T-helper 2 cell treated with Interferon-gamma antibody and Interleukin-4, amounts not matched to agents 5 μg/mL and 100 μg/mL, for 36 hours (primary cell): ENCODE results near the gene MTX3.

Experiments
- DNase-seq: peaks from one replicate; pipeline ENCODE4 v3.0.0; 2021; ENCODE audit warnings: low spot score
- H3K27ac Mint-ChIP-seq: one replicate; pipeline ENCODE4 v1.8.0; 2021; ENCODE audit warnings: mild to moderate bottlenecking, mixed read lengths
- H3K27me3 Mint-ChIP-seq: one replicate; pipeline ENCODE4 v1.8.0; 2021; ENCODE audit warnings: low read depth, mixed read lengths
- H3K36me3 Mint-ChIP-seq: one replicate; pipeline ENCODE4 v1.8.0; 2021; ENCODE audit warnings: low read depth, mixed read lengths
- H3K4me1 Mint-ChIP-seq: one replicate; pipeline ENCODE4 v1.8.0; 2021; ENCODE audit warnings: low read depth, mixed read lengths
- H3K4me3 Mint-ChIP-seq: one replicate; pipeline ENCODE4 v1.8.0; 2022; ENCODE audit warnings: mild to moderate bottlenecking, moderate library complexity, mixed read lengths
- H3K9me3 Mint-ChIP-seq: one replicate; pipeline ENCODE4 v1.8.0; 2021; ENCODE audit warnings: mixed read lengths

Gene MTX3

DNA sequence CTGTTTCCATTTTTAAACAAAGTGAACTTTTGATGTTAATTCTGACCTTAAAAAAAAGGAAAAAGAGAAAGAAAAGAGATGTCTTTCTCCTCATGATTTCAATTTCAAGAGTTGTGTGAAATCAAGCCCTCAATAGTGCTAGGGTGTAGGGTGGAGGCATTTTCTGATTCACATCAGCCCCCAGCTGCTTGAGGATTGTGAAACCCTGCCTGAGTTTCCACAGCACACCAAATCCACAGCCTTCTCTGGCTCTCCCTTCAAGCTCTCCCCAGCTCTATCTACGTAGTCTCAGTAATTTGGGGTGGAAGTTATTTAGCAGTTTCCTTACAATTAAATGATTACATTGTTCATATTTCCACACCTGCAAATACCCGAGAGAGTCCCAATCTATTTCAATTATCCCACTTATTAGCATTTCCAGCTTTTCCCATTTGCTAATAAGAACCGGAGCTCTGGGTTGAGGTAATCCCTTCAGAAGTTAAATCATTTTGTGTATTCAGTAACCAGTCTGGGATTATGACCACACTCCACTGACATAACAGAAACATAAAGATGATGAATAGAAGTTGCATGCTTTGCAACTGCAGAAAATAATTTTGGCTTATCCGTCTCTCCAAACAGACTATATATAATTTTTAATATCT, 54.9 kb downstream of the MTX3 start:
- no peak overlapping the region for H3K4me3 Mint-ChIP-seq
- H3K9me3 Mint-ChIP-seq = no peaks in the 10 kb centered on the region
- DNase-seq = no peak
- no peaks in the 10 kb centered on the region for H3K27me3 Mint-ChIP-seq
- no peaks in the 10 kb centered on the region for H3K36me3 Mint-ChIP-seq
- no peak overlapping the region for H3K27ac Mint-ChIP-seq
- H3K4me1 Mint-ChIP-seq = peaks cover 8% of the 10 kb centered on the region

DNA sequence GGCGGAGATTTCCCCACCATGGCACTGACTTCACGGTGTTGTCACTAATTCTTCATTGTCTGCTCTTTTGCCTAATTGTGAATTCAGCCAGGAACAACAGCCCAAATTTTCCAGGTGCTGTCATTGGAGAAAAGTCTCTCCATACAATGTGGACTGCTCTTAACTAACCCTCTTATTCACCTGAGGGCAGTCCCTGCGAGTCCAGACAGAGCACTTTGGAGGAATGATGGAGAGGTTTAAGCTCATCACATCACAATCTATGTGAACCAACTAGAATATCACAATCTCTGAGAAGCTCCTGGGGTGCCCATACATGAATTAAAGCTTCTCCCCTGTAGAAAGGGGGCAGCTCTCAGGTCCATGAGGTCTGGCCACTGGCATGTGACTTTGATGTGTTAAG, 56.4 kb downstream of the MTX3 start:
- no peaks in the 10 kb centered on the region for H3K36me3 Mint-ChIP-seq
- no peak overlapping the region for H3K27ac Mint-ChIP-seq
- no peaks in the 10 kb centered on the region for H3K27me3 Mint-ChIP-seq
- no peaks in the 10 kb centered on the region for H3K9me3 Mint-ChIP-seq
- H3K4me3 Mint-ChIP-seq = no peak overlapping the region
- no peak for DNase-seq
- H3K4me1 Mint-ChIP-seq = peaks cover 8% of the 10 kb centered on the region

DNA sequence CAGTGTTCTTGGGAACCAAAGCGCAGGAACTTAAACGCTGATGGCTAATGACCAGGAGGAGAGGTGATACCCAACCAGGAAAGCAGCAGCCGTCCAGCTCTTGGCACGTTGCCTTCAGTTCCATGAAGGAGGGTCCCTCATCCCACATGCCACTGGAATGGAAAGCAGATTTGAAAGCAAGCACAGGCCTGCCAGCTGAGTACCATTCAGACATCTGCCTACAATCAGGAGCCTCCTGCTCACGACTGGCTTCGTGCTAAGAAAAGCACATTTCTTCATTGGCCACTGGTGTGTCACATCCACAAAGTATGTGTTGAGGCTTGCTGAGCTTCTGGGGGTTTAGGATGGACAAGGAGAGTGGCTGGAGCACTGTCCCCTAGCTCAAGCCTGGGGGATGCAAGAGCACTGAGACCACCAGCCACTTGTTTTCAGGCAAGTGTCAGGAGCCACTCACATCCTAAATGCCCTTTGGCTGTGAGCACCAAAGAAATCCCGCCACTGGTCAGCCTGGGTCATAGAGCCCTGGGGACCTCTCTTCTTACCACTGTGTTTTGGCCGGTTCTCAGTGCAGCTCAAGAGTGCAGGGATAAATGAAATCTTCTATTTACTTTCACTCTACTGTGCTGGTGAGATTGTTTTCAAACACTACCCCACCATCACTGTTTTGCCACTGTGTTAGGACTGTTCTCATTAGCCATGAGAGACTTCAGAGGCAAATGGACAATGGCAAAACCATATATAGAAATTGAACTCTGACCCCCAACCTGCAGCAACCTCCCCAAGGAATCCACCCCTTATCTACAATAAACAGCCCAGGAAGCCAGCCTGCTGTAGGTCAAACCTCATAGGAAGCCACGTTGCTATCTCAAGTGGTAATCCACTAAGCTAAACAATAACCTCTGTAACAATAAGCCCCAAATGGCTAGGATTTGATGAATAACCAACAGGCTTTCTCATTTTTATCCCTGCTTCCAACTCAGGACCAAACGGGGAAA, 58.3 kb downstream of the MTX3 start:
- DNase-seq = no peak
- Mint-ChIP-seq H3K9me3 (no peaks in the 10 kb centered on the region), H3K27me3 (no peaks in the 10 kb centered on the region), H3K36me3 (no peaks in the 10 kb centered on the region), H3K27ac (no peak overlapping the region), H3K4me1 (no peaks in the 10 kb centered on the region), H3K4me3 (no peak overlapping the region)

- H3K36me3 Mint-ChIP-seq = no peaks in the 10 kb centered on the region
- H3K4me1 Mint-ChIP-seq = no peaks in the 10 kb centered on the region
- no peak overlapping the region for H3K4me3 Mint-ChIP-seq
- H3K27me3 Mint-ChIP-seq = peaks cover under 1% of the 10 kb centered on the region
- H3K27ac Mint-ChIP-seq = no peak overlapping the region
- DNase-seq = no peak
- H3K9me3 Mint-ChIP-seq = no peaks in the 10 kb centered on the region
Measured at GRCh38 chr5:79931866-79932265, 59.2 kb downstream of the MTX3 start.

GRCh38 chr5:79931409-79931808, 59.7 kb downstream of the MTX3 start:
- Mint-ChIP-seq H3K9me3 (no peaks in the 10 kb centered on the region), H3K27me3 (peaks cover 2% of the 10 kb centered on the region), H3K4me1 (no peaks in the 10 kb centered on the region), H3K4me3 (no peak overlapping the region), H3K36me3 (no peaks in the 10 kb centered on the region), H3K27ac (no peak overlapping the region)
- no peak for DNase-seq

DNA sequence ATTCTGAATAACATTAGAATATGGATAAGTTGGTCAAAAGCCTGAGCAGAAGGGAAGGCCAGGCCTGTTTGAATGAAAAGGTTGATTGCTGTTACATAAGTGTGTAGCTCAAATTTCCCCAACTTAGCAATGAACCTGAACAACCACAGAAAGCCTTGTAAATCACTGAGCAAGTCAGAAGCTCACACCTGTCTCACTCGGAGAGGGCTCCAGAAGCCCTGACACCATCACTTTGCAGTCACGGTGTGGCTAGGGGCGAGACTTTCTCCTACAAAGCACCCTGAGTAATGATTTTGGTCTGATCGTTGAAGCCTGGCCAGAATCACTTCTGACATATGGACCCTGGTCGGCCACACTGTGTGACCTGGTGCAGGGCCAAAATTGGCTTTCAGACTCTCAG, 62.0 kb downstream of the MTX3 start:
- Mint-ChIP-seq H3K27ac (no peak overlapping the region), H3K4me1 (peaks cover 7% of the 10 kb centered on the region), H3K27me3 (peaks cover 2% of the 10 kb centered on the region), H3K4me3 (no peak overlapping the region), H3K9me3 (no peaks in the 10 kb centered on the region), H3K36me3 (no peaks in the 10 kb centered on the region)
- DNase-seq = no peak
